GM21825 (cell line): ENCODE measurements around the gene RSAD1.
"Not testable (repeated sequence)": the region's sequence is repeated elsewhere in the genome, so short reads cannot be mapped to it uniquely, and the experiment has no call there.

Experiments used
- ATAC-seq: cut with Tn5 transposase; IDR thresholded peaks from one replicate; pipeline ENCODE4 v1.9.1; 2021; ENCODE audit warnings: mild to moderate bottlenecking, moderate library complexity; ENCODE audit not compliant: unreplicated experiment

The RSAD1 gene

GRCh38 chr17:50471009-50471905 lies 7.4 kb upstream of the RSAD1 start:
- no peak for ATAC-seq

- ATAC-seq = no peak
These were observed 6.4 kb upstream of the RSAD1 start for GRCh38 chr17:50472286-50472685.

- ATAC-seq = not testable (repeated sequence)
These were observed 5.9 kb upstream of the RSAD1 start for GRCh38 chr17:50472761-50473161.

- ATAC-seq = no peak
These were observed 4.8 kb upstream of the RSAD1 start for GRCh38 chr17:50473901-50474300.

GRCh38 chr17:50474523-50474922 lies 4.1 kb upstream of the RSAD1 start:
- no peak for ATAC-seq

GRCh38 chr17:50475362-50475761 lies 3.3 kb upstream of the RSAD1 start:
- ATAC-seq = no peak

- ATAC-seq = not testable (repeated sequence)
These were observed 2.7 kb upstream of the RSAD1 start for GRCh38 chr17:50475775-50476544.

- ATAC-seq = no peak
These were observed 1.9 kb upstream of the RSAD1 start for GRCh38 chr17:50476545-50477315.

- ATAC-seq = no peak
These were observed 684 bp upstream of the RSAD1 start for GRCh38 chr17:50477976-50478375.

- no peak for ATAC-seq
These were observed 972 bp downstream of the RSAD1 start for GRCh38 chr17:50479522-50480141.

- no peak for ATAC-seq
These were observed 1.6 kb downstream of the RSAD1 start for GRCh38 chr17:50480142-50480764.

GRCh38 chr17:50480854-50481490 lies 2.3 kb downstream of the RSAD1 start:
- no peak for ATAC-seq

GRCh38 chr17:50481648-50482047 lies 3.0 kb downstream of the RSAD1 start:
- ATAC-seq = no peak

GRCh38 chr17:50482110-50482509 lies 3.5 kb downstream of the RSAD1 start:
- no peak for ATAC-seq

- no peak for ATAC-seq
These were observed 3.9 kb downstream of the RSAD1 start for GRCh38 chr17:50482516-50482915.

- no peak for ATAC-seq
These were observed 4.6 kb downstream of the RSAD1 start for GRCh38 chr17:50483266-50483665.

- ATAC-seq = no peak
These were observed 5.9 kb downstream of the RSAD1 start for GRCh38 chr17:50484386-50485155.

- no peak for ATAC-seq
These were observed 8.8 kb downstream of the RSAD1 start for GRCh38 chr17:50487213-50488096.
